Measurements from ENCODE around the gene CDH12.

Gene CDH12

GRCh38 chr5:22329683-22330082, 523.5 kb downstream of the CDH12 start:
- no peak for TF ChIP-seq ARNTL (CRISPR knock-in tag; IDR thresholded peaks at IDR 0.05; ENCODE audit: borderline replicate concordance, low read depth)
- TF ChIP-seq ZFP30 (CRISPR knock-in tag; IDR thresholded peaks at IDR 0.05), result no peak
- no peak for TF ChIP-seq POU6F1 (CRISPR knock-in tag; IDR thresholded peaks at IDR 0.05; ENCODE audit: borderline replicate concordance, low read depth)
- no peak for TF ChIP-seq ZNF8 (CRISPR knock-in tag; IDR thresholded peaks at IDR 0.05)
- TF ChIP-seq BACH2 (CRISPR knock-in tag; IDR thresholded peaks at IDR 0.05; ENCODE audit: borderline replicate concordance), result no peak
- TF ChIP-seq CSDC2 (CRISPR knock-in tag; IDR thresholded peaks at IDR 0.05), result no peak
- TF ChIP-seq ZNF565 (CRISPR knock-in tag; conservative IDR thresholded peaks at IDR 0.05; ENCODE audit: low read depth), result no peak
- TF ChIP-seq TOX (CRISPR knock-in tag; IDR thresholded peaks at IDR 0.05; ENCODE audit: borderline replicate concordance), result no peak
- TF ChIP-seq ESRRG (CRISPR knock-in tag; IDR thresholded peaks at IDR 0.05), result no peak
- TF ChIP-seq GLIS3 (CRISPR knock-in tag; IDR thresholded peaks at IDR 0.05), result no peak
- TF ChIP-seq CREB5 (CRISPR knock-in tag; IDR thresholded peaks at IDR 0.05; ENCODE audit: low read depth), result no peak
- TF ChIP-seq, protein P1, sequence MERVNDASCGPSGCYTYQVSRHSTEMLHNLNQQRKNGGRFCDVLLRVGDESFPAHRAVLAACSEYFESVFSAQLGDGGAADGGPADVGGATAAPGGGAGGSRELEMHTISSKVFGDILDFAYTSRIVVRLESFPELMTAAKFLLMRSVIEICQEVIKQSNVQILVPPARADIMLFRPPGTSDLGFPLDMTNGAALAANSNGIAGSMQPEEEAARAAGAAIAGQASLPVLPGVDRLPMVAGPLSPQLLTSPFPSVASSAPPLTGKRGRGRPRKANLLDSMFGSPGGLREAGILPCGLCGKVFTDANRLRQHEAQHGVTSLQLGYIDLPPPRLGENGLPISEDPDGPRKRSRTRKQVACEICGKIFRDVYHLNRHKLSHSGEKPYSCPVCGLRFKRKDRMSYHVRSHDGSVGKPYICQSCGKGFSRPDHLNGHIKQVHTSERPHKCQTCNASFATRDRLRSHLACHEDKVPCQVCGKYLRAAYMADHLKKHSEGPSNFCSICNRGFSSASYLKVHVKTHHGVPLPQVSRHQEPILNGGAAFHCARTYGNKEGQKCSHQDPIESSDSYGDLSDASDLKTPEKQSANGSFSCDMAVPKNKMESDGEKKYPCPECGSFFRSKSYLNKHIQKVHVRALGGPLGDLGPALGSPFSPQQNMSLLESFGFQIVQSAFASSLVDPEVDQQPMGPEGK (CRISPR knock-in tag; IDR thresholded peaks at IDR 0.05; ENCODE audit: borderline replicate concordance), result no peak
- no peak for TF ChIP-seq PPARA (CRISPR knock-in tag; IDR thresholded peaks at IDR 0.05; ENCODE audit: borderline replicate concordance)
- TF ChIP-seq ZFP3 (CRISPR knock-in tag; IDR thresholded peaks at IDR 0.05), result no peak
- TF ChIP-seq ZC3H10 (CRISPR knock-in tag; IDR thresholded peaks at IDR 0.05), result no peak
- TF ChIP-seq OSR1 (CRISPR knock-in tag; IDR thresholded peaks at IDR 0.05), result no peak
- no peak for TF ChIP-seq RARB (CRISPR knock-in tag; IDR thresholded peaks at IDR 0.05)
- no peak for TF ChIP-seq SNAI2 (CRISPR knock-in tag; IDR thresholded peaks at IDR 0.05)
- TF ChIP-seq, protein P2, sequence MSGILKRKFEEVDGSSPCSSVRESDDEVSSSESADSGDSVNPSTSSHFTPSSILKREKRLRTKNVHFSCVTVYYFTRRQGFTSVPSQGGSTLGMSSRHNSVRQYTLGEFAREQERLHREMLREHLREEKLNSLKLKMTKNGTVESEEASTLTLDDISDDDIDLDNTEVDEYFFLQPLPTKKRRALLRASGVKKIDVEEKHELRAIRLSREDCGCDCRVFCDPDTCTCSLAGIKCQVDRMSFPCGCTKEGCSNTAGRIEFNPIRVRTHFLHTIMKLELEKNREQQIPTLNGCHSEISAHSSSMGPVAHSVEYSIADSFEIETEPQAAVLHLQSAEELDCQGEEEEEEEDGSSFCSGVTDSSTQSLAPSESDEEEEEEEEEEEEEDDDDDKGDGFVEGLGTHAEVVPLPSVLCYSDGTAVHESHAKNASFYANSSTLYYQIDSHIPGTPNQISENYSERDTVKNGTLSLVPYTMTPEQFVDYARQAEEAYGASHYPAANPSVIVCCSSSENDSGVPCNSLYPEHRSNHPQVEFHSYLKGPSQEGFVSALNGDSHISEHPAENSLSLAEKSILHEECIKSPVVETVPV (CRISPR knock-in tag; IDR thresholded peaks at IDR 0.05), result no peak
- ATAC-seq, result no peak

DNA sequence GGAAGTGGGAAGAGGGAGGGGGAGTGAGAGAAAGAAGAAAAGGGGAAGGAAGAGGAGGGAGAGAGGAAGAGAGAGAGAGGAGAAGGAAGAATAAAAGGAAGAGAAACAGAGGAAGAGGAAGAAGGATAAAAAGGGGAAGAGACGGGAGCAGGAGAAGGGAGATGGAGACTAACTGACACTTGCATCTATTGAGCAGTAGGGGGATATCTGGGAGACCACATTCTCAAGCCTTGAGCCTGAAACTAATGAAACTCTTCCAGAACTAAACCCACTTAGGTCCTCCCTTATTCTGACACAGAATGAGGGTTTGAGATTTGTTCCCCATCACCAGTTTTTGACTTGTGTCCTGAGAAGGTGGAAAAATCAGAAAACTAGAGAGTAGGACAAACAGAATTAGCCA, 533.3 kb downstream of the CDH12 start:
- no peak for ATAC-seq
- TF ChIP-seq POU6F1 (CRISPR knock-in tag; IDR thresholded peaks at IDR 0.05; ENCODE audit: borderline replicate concordance, low read depth) (no peak), ZFP3 (CRISPR knock-in tag; IDR thresholded peaks at IDR 0.05) (no peak), TOX (CRISPR knock-in tag; IDR thresholded peaks at IDR 0.05; ENCODE audit: borderline replicate concordance) (no peak), CREB5 (CRISPR knock-in tag; IDR thresholded peaks at IDR 0.05; ENCODE audit: low read depth) (no peak), ISL1 (CRISPR knock-in tag; IDR thresholded peaks at IDR 0.05) (no peak), PPARA (CRISPR knock-in tag; IDR thresholded peaks at IDR 0.05; ENCODE audit: borderline replicate concordance) (no peak), SNAI2 (CRISPR knock-in tag; IDR thresholded peaks at IDR 0.05) (no peak), ZC3H10 (CRISPR knock-in tag; IDR thresholded peaks at IDR 0.05) (no peak), ZNF565 (CRISPR knock-in tag; conservative IDR thresholded peaks at IDR 0.05; ENCODE audit: low read depth) (no peak), ARNTL (CRISPR knock-in tag; IDR thresholded peaks at IDR 0.05; ENCODE audit: borderline replicate concordance, low read depth) (no peak), ZFP30 (CRISPR knock-in tag; IDR thresholded peaks at IDR 0.05) (no peak), CSDC2 (CRISPR knock-in tag; IDR thresholded peaks at IDR 0.05) (no peak), TCF4 (CRISPR knock-in tag; IDR thresholded peaks at IDR 0.05; ENCODE audit: borderline replicate concordance) (no peak), BACH2 (CRISPR knock-in tag; IDR thresholded peaks at IDR 0.05; ENCODE audit: borderline replicate concordance) (no peak)
- TF ChIP-seq, protein P1 (CRISPR knock-in tag; IDR thresholded peaks at IDR 0.05; ENCODE audit: borderline replicate concordance), result no peak
